Neural cell (in vitro differentiated cells): ENCODE data around the gene EVL.

Experiments used
- EP300 ChIP-seq: fragments of 450-650 bp; conservative IDR thresholded peaks from 2 replicates; pipeline ENCODE4 v1.6.1; 2014; ENCODE audit warnings: antibody characterized with exemption, mild to moderate bottlenecking, moderate library complexity; ENCODE audit not compliant: poor library complexity, severe bottlenecking
- EZH2 ChIP-seq: fragments of 200-600, 300-800 bp; shearing (Covaris generic), sonication (generic); IDR thresholded peaks from 2 replicates; pipeline ENCODE4 v1.6.1; 2014; ENCODE audit warnings: antibody characterized with exemption, low read length, borderline replicate concordance, mild to moderate bottlenecking; ENCODE audit not compliant: insufficient read depth, poor library complexity, severe bottlenecking
- MXI1 ChIP-seq: fragments of 450-650 bp; conservative IDR thresholded peaks from 2 replicates; pipeline ENCODE4 v1.6.1; 2014; ENCODE audit warnings: antibody characterized with exemption, mild to moderate bottlenecking; ENCODE audit not compliant: poor library complexity, severe bottlenecking
- POLR2AphosphoS5 ChIP-seq: IDR thresholded peaks from 2 replicates; pipeline ENCODE4 v1.6.1; 2012
- RAD21 ChIP-seq: fragments of 450-650 bp; conservative IDR thresholded peaks from 2 replicates; pipeline ENCODE4 v1.6.1; 2014; ENCODE audit warnings: antibody characterized with exemption, mild to moderate bottlenecking, moderate library complexity
- SMC3 ChIP-seq: fragments of 450-650 bp; conservative IDR thresholded peaks from 2 replicates; pipeline ENCODE4 v1.6.1; 2014; ENCODE audit warnings: antibody characterized with exemption, mild to moderate bottlenecking, moderate library complexity; ENCODE audit not compliant: poor library complexity
- TAF1 ChIP-seq: IDR thresholded peaks from 2 replicates; pipeline ENCODE4 v1.6.1; 2012; ENCODE audit warnings: low read depth
- TF ChIP-seq, protein P1 (sequence below): fragments of 450-650 bp; IDR thresholded peaks from 2 replicates; pipeline ENCODE4 v1.5.1; 2014; ENCODE audit warnings: antibody characterized with exemption, mild to moderate bottlenecking, moderate library complexity; ENCODE audit not compliant: poor library complexity, severe bottlenecking
- TF ChIP-seq, protein P2 (sequence below): IDR thresholded peaks from 2 replicates; pipeline ENCODE4 v1.6.1; 2012; ENCODE audit warnings: borderline replicate concordance

DNA sequence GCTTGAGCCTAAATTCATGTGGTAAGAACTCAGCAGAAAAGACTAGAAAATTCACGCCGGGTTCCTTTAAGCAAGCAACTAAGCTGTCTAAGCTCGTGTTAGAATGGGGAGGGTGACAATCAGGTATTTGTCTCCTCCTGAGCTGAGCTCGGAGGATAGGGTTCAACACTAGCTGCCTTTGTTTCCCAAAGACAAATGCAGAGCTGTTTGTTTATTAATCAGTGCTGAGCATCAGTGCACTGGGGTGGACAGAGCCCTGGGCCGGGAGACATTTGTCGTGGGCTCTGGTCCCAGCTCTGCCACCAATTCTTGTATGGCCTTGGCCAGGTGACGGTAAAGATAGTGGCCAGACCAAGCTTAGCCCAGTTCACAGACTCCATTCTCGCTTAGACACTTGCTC, 50.5 kb downstream of the EVL start:
- TF ChIP-seq, protein P1, sequence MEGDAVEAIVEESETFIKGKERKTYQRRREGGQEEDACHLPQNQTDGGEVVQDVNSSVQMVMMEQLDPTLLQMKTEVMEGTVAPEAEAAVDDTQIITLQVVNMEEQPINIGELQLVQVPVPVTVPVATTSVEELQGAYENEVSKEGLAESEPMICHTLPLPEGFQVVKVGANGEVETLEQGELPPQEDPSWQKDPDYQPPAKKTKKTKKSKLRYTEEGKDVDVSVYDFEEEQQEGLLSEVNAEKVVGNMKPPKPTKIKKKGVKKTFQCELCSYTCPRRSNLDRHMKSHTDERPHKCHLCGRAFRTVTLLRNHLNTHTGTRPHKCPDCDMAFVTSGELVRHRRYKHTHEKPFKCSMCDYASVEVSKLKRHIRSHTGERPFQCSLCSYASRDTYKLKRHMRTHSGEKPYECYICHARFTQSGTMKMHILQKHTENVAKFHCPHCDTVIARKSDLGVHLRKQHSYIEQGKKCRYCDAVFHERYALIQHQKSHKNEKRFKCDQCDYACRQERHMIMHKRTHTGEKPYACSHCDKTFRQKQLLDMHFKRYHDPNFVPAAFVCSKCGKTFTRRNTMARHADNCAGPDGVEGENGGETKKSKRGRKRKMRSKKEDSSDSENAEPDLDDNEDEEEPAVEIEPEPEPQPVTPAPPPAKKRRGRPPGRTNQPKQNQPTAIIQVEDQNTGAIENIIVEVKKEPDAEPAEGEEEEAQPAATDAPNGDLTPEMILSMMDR = no peak
- TF ChIP-seq POLR2AphosphoS5 (no peak), TAF1 (no peak), EZH2 (no peak), EP300 (no peak), SMC3 (no peak), MXI1 (no peak), RAD21 (no peak)
- TF ChIP-seq, protein P2, sequence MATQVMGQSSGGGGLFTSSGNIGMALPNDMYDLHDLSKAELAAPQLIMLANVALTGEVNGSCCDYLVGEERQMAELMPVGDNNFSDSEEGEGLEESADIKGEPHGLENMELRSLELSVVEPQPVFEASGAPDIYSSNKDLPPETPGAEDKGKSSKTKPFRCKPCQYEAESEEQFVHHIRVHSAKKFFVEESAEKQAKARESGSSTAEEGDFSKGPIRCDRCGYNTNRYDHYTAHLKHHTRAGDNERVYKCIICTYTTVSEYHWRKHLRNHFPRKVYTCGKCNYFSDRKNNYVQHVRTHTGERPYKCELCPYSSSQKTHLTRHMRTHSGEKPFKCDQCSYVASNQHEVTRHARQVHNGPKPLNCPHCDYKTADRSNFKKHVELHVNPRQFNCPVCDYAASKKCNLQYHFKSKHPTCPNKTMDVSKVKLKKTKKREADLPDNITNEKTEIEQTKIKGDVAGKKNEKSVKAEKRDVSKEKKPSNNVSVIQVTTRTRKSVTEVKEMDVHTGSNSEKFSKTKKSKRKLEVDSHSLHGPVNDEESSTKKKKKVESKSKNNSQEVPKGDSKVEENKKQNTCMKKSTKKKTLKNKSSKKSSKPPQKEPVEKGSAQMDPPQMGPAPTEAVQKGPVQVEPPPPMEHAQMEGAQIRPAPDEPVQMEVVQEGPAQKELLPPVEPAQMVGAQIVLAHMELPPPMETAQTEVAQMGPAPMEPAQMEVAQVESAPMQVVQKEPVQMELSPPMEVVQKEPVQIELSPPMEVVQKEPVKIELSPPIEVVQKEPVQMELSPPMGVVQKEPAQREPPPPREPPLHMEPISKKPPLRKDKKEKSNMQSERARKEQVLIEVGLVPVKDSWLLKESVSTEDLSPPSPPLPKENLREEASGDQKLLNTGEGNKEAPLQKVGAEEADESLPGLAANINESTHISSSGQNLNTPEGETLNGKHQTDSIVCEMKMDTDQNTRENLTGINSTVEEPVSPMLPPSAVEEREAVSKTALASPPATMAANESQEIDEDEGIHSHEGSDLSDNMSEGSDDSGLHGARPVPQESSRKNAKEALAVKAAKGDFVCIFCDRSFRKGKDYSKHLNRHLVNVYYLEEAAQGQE = no peak
